Lung microvascular endothelial cell (primary cell): Measurements from ENCODE around the gene IGSF21. TPM values are rescaled to one million over a fixed set of nuclear protein-coding genes. Genes with fewer than 3 reads are reported as not detected.

Experiments
- DNase-seq, 2 donors: peaks; one replicate each; pipeline versions ENCODE4 v3.0.0 to v3.0.0-alpha.2; 2010; ENCODE audit warnings: low read depth in 2 of 2
- total RNA-seq: library from RNA; depleted of rRNA; stranded (reverse); fragments of >200 nt; gene quantifications from 2 replicates; pipeline ENCODE4 v1.2.1, GENCODE V29; 2014

The IGSF21 gene
- total RNA-seq, 1 donor from 2014 or later: not detected

- DNase-seq: no peak
These were observed 11.7 kb downstream of the IGSF21 start for GRCh38 chr1:18119289-18119688.

- DNase-seq: no peak
These were observed 12.3 kb downstream of the IGSF21 start for GRCh38 chr1:18119771-18120377.

- DNase-seq: no peak
These were observed 13.0 kb downstream of the IGSF21 start for GRCh38 chr1:18120638-18121037.

GRCh38 chr1:18121072-18121820 lies 13.6 kb downstream of the IGSF21 start:
- DNase-seq: no peak

GRCh38 chr1:18123467-18123992 lies 15.9 kb downstream of the IGSF21 start:
- no peak for DNase-seq

GRCh38 chr1:18124977-18125376 lies 17.4 kb downstream of the IGSF21 start:
- no peak for DNase-seq

- DNase-seq: no peak
These were observed 19.0 kb downstream of the IGSF21 start for GRCh38 chr1:18126616-18127015.

- DNase-seq: no peak
These were observed 20.7 kb downstream of the IGSF21 start for GRCh38 chr1:18128298-18128697.

GRCh38 chr1:18130356-18130755 lies 22.8 kb downstream of the IGSF21 start:
- no peak for DNase-seq

- DNase-seq: no peak
These were observed 24.6 kb downstream of the IGSF21 start for GRCh38 chr1:18132022-18132710.

- no peak for DNase-seq
These were observed 25.3 kb downstream of the IGSF21 start for GRCh38 chr1:18132711-18133541.

- no peak for DNase-seq
These were observed 26.9 kb downstream of the IGSF21 start for GRCh38 chr1:18134324-18135046.

- DNase-seq: no peak
These were observed 30.3 kb downstream of the IGSF21 start for GRCh38 chr1:18137759-18138345.

- DNase-seq: no peak
These were observed 31.8 kb downstream of the IGSF21 start for GRCh38 chr1:18139198-18139981.

- no peak for DNase-seq
These were observed 32.8 kb downstream of the IGSF21 start for GRCh38 chr1:18140411-18140810.

- no peak for DNase-seq
These were observed 34.1 kb downstream of the IGSF21 start for GRCh38 chr1:18141661-18142060.

GRCh38 chr1:18142471-18142870 lies 34.9 kb downstream of the IGSF21 start:
- no peak for DNase-seq

GRCh38 chr1:18142969-18143368 lies 35.4 kb downstream of the IGSF21 start:
- DNase-seq: no peak

GRCh38 chr1:18144062-18144461 lies 36.5 kb downstream of the IGSF21 start:
- DNase-seq: no peak
